ENCODE results near the gene ASH1L.
A peak's percentile ranks its signal among the peaks of the same experiment; 100 is the strongest.
"Not testable (repeated sequence)": the region's sequence is repeated elsewhere in the genome, so short reads cannot be mapped to it uniquely, and the experiment has no call there.

Gene ASH1L

DNA sequence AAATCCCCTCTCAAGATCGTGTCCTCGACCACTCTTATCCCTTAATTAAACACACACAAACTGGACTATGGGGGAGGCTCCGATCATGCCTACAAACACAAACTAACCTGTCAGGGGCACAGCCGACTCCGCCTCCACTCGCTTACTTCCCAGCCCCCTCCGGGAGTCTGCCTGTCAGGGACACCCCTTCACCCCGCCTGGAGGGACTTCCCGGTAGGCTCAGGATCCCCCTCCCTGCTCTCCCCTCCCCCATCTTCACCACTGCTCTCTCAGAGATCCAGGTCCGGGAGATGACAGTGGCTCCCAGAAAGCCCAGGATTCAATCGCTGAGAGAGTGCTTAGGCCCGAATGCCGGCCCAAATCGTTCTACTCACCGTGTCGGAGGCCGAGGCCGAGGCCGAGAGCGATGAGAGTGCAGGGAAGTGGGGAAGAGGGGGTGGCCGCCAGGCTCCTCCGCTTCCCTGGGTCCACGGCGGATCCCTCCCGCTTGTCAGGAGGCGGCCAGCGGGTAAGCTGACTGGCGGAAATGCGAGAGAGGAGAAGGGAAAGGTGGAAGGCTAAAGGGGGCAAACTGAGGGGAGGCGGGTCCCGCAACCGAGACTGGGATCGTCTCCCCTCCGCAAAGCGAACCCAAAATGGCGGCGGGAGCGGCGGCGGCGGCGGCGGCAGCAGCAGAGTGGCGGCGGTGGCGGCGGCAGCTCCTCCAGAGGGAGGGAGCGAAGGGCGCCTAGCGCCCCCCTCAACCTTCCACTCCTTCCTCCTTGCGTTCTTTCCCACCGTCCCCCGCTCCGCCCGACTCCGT is 623 bp downstream of the ASH1L start:
- DNase-seq (ENCODE audit: low read depth in 2 of 2) = peak; percentile 9 to 32

GRCh38 chr1:155555915-155556314 is 6.7 kb downstream of the ASH1L start:
- DNase-seq (ENCODE audit: low read depth in 2 of 2) = no peak

DNA sequence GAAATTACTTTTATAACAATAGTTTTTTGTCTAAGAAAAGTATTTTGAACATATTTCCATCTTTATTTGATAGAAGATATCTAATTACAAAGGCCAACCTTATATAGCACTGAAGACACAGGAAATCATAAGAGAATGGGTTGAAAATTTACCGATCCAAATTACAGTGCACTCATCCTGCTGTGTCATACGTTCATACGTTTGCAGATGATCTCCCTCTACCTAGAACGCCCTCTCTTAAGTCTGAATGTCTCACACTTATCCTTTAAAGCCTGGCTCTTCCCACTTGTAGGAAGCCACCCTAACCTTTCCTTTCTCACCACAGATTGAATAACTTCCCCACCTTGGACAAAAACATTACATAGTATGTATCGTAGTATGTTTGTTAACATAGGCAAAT is 9.3 kb downstream of the ASH1L start:
- DNase-seq (ENCODE audit: low read depth in 2 of 2) = no peak

DNA sequence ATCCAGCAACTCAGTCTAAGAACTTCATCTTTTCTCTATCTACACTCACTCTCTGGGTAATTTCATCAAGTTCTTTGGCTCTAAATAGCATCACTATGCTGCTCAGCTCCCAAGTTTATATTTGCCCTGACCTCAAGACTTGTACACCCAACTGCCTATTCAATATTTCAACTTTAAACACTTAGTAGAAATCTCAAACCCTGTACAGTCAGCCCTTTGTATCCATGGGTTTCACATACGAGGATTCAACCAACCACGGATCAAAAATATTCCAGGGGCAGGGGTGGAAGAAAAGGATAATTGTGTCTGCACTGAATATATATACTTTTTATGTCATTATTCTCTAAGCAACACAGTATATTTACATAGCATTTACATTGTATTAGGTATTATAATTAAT is 13.9 kb downstream of the ASH1L start:
- DNase-seq (ENCODE audit: low read depth in 2 of 2) = no peak

DNA sequence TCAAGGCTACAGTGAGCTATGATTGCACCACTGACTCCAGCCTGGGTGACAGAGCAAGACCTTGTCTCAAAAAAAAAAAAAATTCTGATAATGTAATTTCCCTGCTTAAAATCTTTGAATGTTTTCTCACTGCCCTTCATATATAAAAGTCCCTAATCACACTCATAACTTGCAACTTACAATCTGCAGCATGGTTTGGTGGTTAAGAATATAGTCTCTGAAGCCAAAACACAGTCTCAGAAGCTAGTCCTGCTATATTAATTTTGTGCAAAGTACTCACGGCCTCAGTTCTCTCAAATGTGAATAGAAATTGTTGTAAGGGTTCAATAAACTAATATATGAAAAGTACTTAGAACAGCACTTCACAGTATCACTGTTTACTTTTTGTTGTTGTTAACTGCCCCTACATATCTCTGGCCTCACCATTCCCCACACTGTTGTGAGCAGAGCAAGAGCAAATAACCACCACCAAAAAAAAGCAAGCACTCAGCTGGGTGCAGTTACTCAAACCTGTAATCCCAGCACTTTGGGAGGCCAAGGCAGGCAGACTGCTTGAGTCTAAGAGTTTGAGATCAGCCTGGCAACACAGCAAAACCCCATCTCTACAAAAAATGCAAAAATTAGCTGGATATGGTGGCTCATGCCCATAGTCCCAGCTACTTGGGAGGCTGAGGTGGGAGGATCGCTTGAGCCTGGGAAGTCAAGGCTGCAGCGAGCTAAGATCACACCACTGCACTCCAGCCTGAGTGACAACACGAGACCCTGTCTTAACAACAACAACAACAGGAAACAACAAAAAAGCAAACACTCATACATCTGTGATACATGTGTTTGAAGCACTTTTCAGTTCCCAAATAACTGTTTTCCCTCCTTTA is 22.4 kb downstream of the ASH1L start:
- DNase-seq (ENCODE audit: low read depth in 2 of 2) = no peak

DNA sequence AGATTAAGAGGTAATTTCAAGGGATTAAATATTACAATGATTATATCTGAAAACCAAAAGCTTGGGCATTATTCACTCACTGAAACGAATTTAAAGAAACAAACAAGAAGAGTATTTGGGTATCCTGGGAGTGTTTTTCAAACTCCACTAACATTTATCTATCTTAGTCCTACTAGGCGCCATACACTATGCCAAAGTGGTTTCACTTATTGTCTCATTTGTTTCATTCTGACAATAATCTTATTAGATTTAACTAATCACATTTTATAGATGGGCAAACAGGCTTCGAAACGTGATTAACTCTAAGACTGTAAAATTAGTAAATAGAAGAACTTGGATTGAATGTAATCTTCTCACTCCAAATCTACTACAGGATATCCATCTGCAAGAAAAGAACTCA is 25.4 kb downstream of the ASH1L start:
- no peak for DNase-seq (ENCODE audit: low read depth in 2 of 2)

GRCh38 chr1:155531624-155532023 is 31.0 kb downstream of the ASH1L start:
- no peak for DNase-seq (ENCODE audit: low read depth in 2 of 2)

DNA sequence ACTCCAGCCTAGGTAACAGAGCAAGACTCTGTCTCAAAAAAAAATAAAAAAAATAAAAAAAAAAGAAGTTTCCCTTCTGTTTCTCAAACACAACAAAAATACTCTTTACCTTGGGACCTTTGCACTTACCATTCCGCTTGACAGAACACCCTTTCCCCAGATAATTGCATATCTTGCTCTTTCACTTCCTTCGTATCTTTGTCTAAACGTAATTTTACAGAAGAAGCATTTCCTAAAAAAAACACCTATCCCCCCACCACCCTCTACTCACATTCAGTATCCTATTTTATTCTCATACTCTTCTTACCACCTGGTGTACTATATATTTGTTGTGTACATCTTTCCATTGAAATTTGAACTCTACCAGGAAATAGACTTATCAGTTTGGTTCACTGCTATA is 32.7 kb downstream of the ASH1L start:
- DNase-seq (ENCODE audit: low read depth in 2 of 2) = no peak

- DNase-seq (ENCODE audit: low read depth in 2 of 2) = no peak
These were observed 33.5 kb downstream of the ASH1L start for GRCh38 chr1:155529109-155529508.

GRCh38 chr1:155527677-155528076 is 34.9 kb downstream of the ASH1L start:
- no peak for DNase-seq (ENCODE audit: low read depth in 2 of 2)

- DNase-seq (ENCODE audit: low read depth in 2 of 2) = no peak
These were observed 36.2 kb downstream of the ASH1L start for GRCh38 chr1:155526356-155526755.

- no peak for DNase-seq (ENCODE audit: low read depth in 2 of 2)
These were observed 40.5 kb downstream of the ASH1L start for GRCh38 chr1:155522069-155522468.

GRCh38 chr1:155518484-155518883 is 44.1 kb downstream of the ASH1L start:
- DNase-seq (ENCODE audit: low read depth in 2 of 2) = no peak

DNA sequence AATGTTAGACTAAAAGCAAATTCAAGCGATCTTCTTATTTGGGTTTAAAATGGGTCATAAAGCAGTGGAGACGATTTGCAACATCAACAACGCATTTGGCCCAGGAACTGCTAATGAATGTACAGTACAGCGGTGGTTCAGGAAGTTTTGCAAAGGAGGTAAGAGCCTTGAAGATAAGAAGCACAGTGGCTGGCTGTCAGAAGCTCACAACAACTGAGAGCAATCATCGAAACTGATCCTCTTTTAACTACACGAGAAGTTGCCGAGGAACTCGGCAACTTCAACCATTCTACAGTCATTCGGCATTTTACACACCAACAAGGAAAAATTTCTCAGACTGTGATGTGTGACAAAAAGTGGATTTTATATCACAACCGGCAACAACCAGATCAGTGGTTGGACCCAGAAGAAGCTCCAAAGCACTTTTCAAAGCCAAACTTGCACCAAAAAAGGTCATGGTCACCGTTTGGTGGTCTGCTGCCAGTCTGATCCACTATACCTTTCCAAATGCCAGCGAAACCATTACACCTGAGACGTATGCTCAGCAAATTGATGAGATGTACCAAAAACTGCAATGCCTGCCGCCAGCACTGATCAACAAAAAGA is 47.9 kb downstream of the ASH1L start:
- DNase-seq (ENCODE audit: low read depth in 2 of 2) = no peak

DNA sequence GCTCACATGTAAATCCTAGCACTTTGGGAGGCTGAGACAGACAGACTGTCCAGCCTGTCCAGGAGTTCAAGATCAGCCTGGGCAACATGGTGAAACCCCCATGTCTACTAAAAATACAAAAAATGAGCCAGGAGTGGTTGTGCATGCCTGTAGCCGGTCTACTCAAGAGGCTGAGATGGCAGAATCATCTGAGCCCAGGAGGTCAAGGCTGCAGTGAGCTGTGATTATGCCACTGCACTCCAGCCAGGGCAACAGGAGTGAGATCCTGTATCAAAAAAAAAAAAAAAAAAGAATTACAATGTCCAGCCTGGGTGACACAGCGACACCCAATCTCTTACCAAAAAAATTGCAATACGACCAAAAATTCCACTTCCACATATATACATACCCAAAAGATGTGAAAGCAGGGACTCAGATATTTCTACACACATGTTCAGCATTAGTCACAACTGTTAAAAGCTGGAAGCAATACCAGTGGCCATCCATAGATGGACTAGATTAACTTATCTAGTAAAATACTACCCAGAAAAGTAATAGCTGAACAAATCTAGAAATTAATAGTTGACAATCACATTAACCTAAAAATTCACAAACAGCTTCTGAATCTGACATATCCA is 49.2 kb downstream of the ASH1L start:
- no peak for DNase-seq (ENCODE audit: low read depth in 2 of 2)

DNA sequence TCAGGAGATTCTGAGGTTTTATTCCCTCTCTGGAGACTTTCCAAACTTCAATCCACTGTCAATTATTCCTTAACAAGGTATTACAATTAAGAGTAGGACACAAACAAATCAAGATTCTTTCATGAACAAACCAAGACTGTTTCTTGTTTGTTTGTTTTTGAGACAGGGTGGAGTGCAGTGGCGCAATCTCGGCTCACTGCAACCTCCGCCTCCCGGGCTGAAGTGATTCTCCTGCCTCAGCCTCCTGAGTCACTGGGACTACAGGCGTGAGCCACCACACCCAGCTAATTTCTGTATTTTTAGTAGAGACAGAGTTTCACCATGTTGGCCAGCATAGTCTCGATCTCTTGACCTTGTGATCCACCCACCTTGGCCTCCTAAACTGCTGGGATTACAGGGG is 51.2 kb downstream of the ASH1L start:
- not testable (repeated sequence) for DNase-seq (ENCODE audit: low read depth in 2 of 2)

DNA sequence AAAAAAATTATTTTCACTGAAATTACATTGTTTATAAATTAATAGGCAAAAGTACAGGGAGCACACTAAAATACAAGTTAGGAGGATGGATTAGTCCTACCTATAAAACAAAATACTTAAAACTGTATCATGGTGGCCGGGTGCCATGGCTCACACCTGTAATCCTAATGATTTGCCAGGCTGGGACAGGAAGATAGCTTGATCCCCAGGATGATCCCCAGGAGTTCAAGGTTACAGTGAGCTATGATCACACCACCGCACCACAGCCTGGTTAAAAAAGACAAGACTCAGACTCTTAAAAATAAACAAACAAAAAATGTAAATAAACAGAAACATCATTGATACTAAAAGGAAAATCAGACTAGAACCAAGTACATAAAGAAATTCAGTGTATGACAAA is 53.5 kb downstream of the ASH1L start:
- DNase-seq (ENCODE audit: low read depth in 2 of 2) = no peak

DNA sequence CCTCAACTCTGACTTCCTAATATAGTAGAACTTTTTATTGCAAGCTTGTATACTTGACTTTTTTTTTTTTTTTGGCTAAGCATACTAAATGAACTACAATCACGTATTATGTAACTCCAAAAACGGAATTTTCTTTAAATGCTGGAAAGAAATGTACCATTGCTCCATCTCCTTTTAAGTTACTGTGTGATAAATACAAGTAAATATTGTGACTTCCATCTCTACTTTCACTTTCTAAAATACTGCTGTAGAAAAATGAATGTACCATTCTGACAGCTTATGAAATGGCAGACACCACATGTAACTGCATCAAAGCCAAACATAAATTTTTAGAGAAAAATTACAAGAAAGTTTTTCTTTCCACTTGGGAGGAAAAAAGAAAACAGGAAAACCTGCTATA is 54.7 kb downstream of the ASH1L start:
- no peak for DNase-seq (ENCODE audit: low read depth in 2 of 2)

DNA sequence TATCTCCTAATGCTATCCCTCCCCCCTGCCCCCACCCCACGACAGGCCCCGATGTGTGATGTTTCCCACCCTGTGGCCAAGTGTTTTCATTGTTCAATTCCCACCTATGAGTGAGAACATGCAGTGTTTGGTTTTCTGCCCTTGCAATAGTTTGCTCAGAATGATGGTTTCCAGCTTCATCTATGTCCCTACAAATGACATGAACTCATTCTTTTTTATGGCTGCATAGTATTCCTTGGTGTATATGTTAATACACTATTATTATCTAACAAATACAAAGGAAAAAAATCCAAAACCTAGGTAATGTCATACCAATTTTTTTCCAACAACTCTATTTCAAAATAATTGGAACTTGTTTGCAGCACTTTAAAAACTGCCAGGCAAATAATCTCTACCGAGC is 56.6 kb downstream of the ASH1L start:
- not testable (repeated sequence) for DNase-seq (ENCODE audit: low read depth in 2 of 2)

DNA sequence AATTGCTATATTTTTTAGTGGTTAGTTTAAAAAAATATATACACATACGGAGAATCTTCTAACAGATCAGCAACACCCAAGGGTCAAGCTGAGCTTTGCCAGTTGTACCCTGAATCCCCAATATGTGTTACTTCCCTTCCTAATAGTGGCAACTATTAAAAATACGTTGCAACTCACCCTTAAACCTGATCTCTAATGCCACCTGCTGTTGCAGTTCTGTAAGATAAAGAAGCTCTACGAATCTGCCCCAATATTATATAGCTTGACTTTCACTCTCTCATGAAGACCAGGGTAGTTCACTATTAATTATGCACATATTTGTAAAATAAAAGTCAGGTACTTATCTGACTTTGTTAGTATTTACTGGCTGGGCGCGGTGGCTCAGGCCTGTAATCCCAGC is 58.4 kb downstream of the ASH1L start:
- no peak for DNase-seq (ENCODE audit: low read depth in 2 of 2)

GRCh38 chr1:155499953-155500639 is 62.5 kb downstream of the ASH1L start:
- no peak for DNase-seq (ENCODE audit: low read depth in 2 of 2)

- no peak for DNase-seq (ENCODE audit: low read depth in 2 of 2)
These were observed 63.3 kb downstream of the ASH1L start for GRCh38 chr1:155499263-155499662.

Data from stimulated activated CD8-positive, alpha-beta memory T cell treated with anti-CD3 and anti-CD28 coated beads, Interleukin-15, amount 100 ng/mL, for 48 hours (primary cell).